ENCODE data around the gene ATXN10.

- no peak for TF ChIP-seq EP300 (IDR thresholded peaks at IDR 0.05)
- TF ChIP-seq CTCF (IDR thresholded peaks at IDR 0.05) = no peak
- TF ChIP-seq POLR2A (IDR thresholded peaks at IDR 0.05) = no peak
Measured at GRCh38 chr22:45680932-45681700, 9.5 kb downstream of the ATXN10 start.
